HG03521 (cell line): ENCODE results near the gene LYPD5.
"Not testable (repeated sequence)": the region's sequence is repeated elsewhere in the genome, so short reads cannot be mapped to it uniquely, and the experiment has no call there.

ENCODE experiments used
- ATAC-seq: cut with Tn5 transposase; IDR thresholded peaks from one replicate; pipeline ENCODE4 v1.9.1; 2021; ENCODE audit warnings: mild to moderate bottlenecking, moderate library complexity; ENCODE audit not compliant: unreplicated experiment

The LYPD5 gene

GRCh38 chr19:43806848-43807247, 4.6 kb upstream of the LYPD5 start:
- ATAC-seq, result no peak

- ATAC-seq, result not testable (repeated sequence)
Observed at GRCh38 chr19:43806401-43806800, 4.2 kb upstream of the LYPD5 start.

- no peak for ATAC-seq
Observed at GRCh38 chr19:43804432-43804831, 2.2 kb upstream of the LYPD5 start.

- no peak for ATAC-seq
Observed at GRCh38 chr19:43799502-43800142, 2.6 kb downstream of the LYPD5 start.

GRCh38 chr19:43798546-43799409, 3.5 kb downstream of the LYPD5 start:
- no peak for ATAC-seq

- ATAC-seq, result no peak
Observed at GRCh38 chr19:43798026-43798545, 4.2 kb downstream of the LYPD5 start.

- no peak for ATAC-seq
Observed at GRCh38 chr19:43797556-43797955, 4.7 kb downstream of the LYPD5 start.

- no peak for ATAC-seq
Observed at GRCh38 chr19:43797118-43797517, 5.1 kb downstream of the LYPD5 start.

- no peak for ATAC-seq
Observed at GRCh38 chr19:43790587-43790986, 11.7 kb downstream of the LYPD5 start.

GRCh38 chr19:43789029-43789428, 13.2 kb downstream of the LYPD5 start:
- no peak for ATAC-seq

GRCh38 chr19:43786665-43787064, 15.6 kb downstream of the LYPD5 start:
- no peak for ATAC-seq

- peak; percentile 49 for ATAC-seq
Observed at GRCh38 chr19:43784981-43785808, 17.1 kb downstream of the LYPD5 start.

GRCh38 chr19:43784241-43784980, 17.8 kb downstream of the LYPD5 start:
- ATAC-seq, result no peak

- ATAC-seq, result no peak
Observed at GRCh38 chr19:43783636-43784035, 18.6 kb downstream of the LYPD5 start.

- no peak for ATAC-seq
Observed at GRCh38 chr19:43782689-43783231, 19.5 kb downstream of the LYPD5 start.

GRCh38 chr19:43782311-43782660, 20.0 kb downstream of the LYPD5 start:
- ATAC-seq, result no peak

GRCh38 chr19:43781630-43782310, 20.5 kb downstream of the LYPD5 start:
- no peak for ATAC-seq

GRCh38 chr19:43780706-43781525, 21.3 kb downstream of the LYPD5 start, which contains the start of gene KCNN4:
TSS of gene KCNN4 (minus strand) at chr19:43780973. CDS start at chr19:43780861, 112 bp downstream.
- no peak for ATAC-seq

GRCh38 chr19:43779820-43780219, 22.4 kb downstream of the LYPD5 start:
- no peak for ATAC-seq
